GM18511 (cell line): ENCODE measurements around the gene ABCB6.

Experiments
- ATAC-seq: cut with Tn5 transposase; IDR thresholded peaks from one replicate; pipeline ENCODE4 v1.9.1; 2021; ENCODE audit warnings: mild to moderate bottlenecking, moderate library complexity; ENCODE audit not compliant: unreplicated experiment

Gene ABCB6

GRCh38 chr2:219171231-219171651, 47.5 kb downstream of the ABCB6 start:
- ATAC-seq = no peak

- no peak for ATAC-seq
These were observed 48.7 kb downstream of the ABCB6 start, which contains the start of gene SLC23A3 for GRCh38 chr2:219169930-219170654. Gene SLC23A3, minus strand, starts transcription at chr2:219170029. Its CDS starts 45 bp downstream, at chr2:219169984.

GRCh38 chr2:219168932-219169331, 49.8 kb downstream of the ABCB6 start:
- no peak for ATAC-seq

GRCh38 chr2:219168526-219168925, 50.2 kb downstream of the ABCB6 start:
- ATAC-seq = no peak

GRCh38 chr2:219167997-219168396, 50.8 kb downstream of the ABCB6 start:
- no peak for ATAC-seq

- ATAC-seq = no peak
These were observed 53.5 kb downstream of the ABCB6 start for GRCh38 chr2:219165058-219165911.

- no peak for ATAC-seq
These were observed 55.6 kb downstream of the ABCB6 start for GRCh38 chr2:219163156-219163555.

GRCh38 chr2:219161097-219161496, 57.7 kb downstream of the ABCB6 start:
- ATAC-seq = no peak

GRCh38 chr2:219160186-219161017, 58.4 kb downstream of the ABCB6 start, which contains the start of gene NHEJ1:
Gene NHEJ1, minus strand, starts transcription at chr2:219160815. Its CDS starts 2,453 bp downstream, at chr2:219158362.
- peak; percentile 89 for ATAC-seq
